ENCODE measurements around the gene SRPRA. TPM values are rescaled to one million over a fixed set of nuclear protein-coding genes. Genes with fewer than 3 reads are reported as not detected.

SRPRA gene
- total RNA-seq, 1 donor from 2014 or later, result 70.2 TPM

GRCh38 chr11:126307706-126308105 lies 39.0 kb upstream of the SRPRA start:
- Mint-ChIP-seq H3K4me1 (peaks cover 55% of the 10 kb centered on the region), H3K27ac (ENCODE audit: unreplicated experiment) (peak overlapping the region; percentile 90), H3K36me3 (ENCODE audit: low read depth) (peaks cover 6% of the 10 kb centered on the region), H3K27me3 (ENCODE audit: low read depth) (no peaks in the 10 kb centered on the region), H3K9me3 (no peaks in the 10 kb centered on the region), H3K4me3 (peak overlapping the region; percentile 58)
- peak; percentile 65 for TF ChIP-seq CTCF (conservative IDR thresholded peaks at IDR 0.05)
- peak; percentile 59 for DNase-seq (ENCODE audit: low read depth, low spot score)

GRCh38 chr11:126305699-126306098 lies 37.0 kb upstream of the SRPRA start:
- Mint-ChIP-seq H3K9me3 (no peaks in the 10 kb centered on the region), H3K27ac (ENCODE audit: unreplicated experiment) (no peak overlapping the region), H3K27me3 (ENCODE audit: low read depth) (no peaks in the 10 kb centered on the region), H3K4me1 (peaks cover 55% of the 10 kb centered on the region), H3K4me3 (peak overlapping the region; percentile 65), H3K36me3 (ENCODE audit: low read depth) (peaks cover 9% of the 10 kb centered on the region)
- TF ChIP-seq CTCF (conservative IDR thresholded peaks at IDR 0.05), result no peak
- DNase-seq (ENCODE audit: low read depth, low spot score), result no peak

GRCh38 chr11:126304457-126305075 lies 35.9 kb upstream of the SRPRA start:
- Mint-ChIP-seq H3K4me1 (peaks cover 45% of the 10 kb centered on the region), H3K4me3 (peak overlapping the region; percentile 83), H3K36me3 (ENCODE audit: low read depth) (peaks cover 6% of the 10 kb centered on the region), H3K27ac (ENCODE audit: unreplicated experiment) (peak overlapping the region; percentile 94), H3K27me3 (ENCODE audit: low read depth) (no peaks in the 10 kb centered on the region), H3K9me3 (no peaks in the 10 kb centered on the region)
- TF ChIP-seq CTCF (conservative IDR thresholded peaks at IDR 0.05), result no peak
- no peak for DNase-seq (ENCODE audit: low read depth, low spot score)

- no peaks in the 10 kb centered on the region for H3K9me3 Mint-ChIP-seq
- peak; percentile 79 for DNase-seq (ENCODE audit: low read depth, low spot score)
- no peak for TF ChIP-seq CTCF (conservative IDR thresholded peaks at IDR 0.05)
- H3K4me1 Mint-ChIP-seq, result peaks cover 40% of the 10 kb centered on the region
- peak within 1 kb of the TSS; percentile 94 for H3K27ac Mint-ChIP-seq (ENCODE audit: unreplicated experiment)
- H3K4me3 Mint-ChIP-seq, result peak within 1 kb of the TSS; percentile 83
- no peaks in the 10 kb centered on the region for H3K27me3 Mint-ChIP-seq (ENCODE audit: low read depth)
- H3K36me3 Mint-ChIP-seq (ENCODE audit: low read depth), result peaks cover 7% of the 10 kb centered on the region
Measured at GRCh38 chr11:126303623-126304456, 35.1 kb upstream of the SRPRA start, which contains the start of gene DCPS. Gene DCPS, plus strand, starts transcription at chr11:126304060. Its CDS starts 21 bp downstream, at chr11:126304081.

- Mint-ChIP-seq H3K27me3 (ENCODE audit: low read depth) (no peaks in the 10 kb centered on the region), H3K27ac (ENCODE audit: unreplicated experiment) (no peak overlapping the region), H3K4me3 (no peak overlapping the region), H3K4me1 (no peaks in the 10 kb centered on the region), H3K9me3 (no peaks in the 10 kb centered on the region), H3K36me3 (ENCODE audit: low read depth) (peaks cover 6% of the 10 kb centered on the region)
- no peak for TF ChIP-seq CTCF (conservative IDR thresholded peaks at IDR 0.05)
- DNase-seq (ENCODE audit: low read depth, low spot score), result no peak
Measured at GRCh38 chr11:126297004-126297403, 28.3 kb upstream of the SRPRA start.

All from neural crest cell (in vitro differentiated cells).